Nephron (organoid): ENCODE measurements around the gene LIPA.
"Not testable (repeated sequence)": the region's sequence is repeated elsewhere in the genome, so short reads cannot be mapped to it uniquely, and the experiment has no call there.

Experiments used
- H3K27ac Mint-ChIP-seq, 3 experiments: 2 replicates each; pipeline ENCODE4 v1.8.0; 2020; ENCODE audit warnings: mixed read lengths in 3 of 3, mild to moderate bottlenecking in 2 of 3, moderate library complexity in 1 of 3
- H3K27me3 Mint-ChIP-seq: 2 replicates; pipeline ENCODE4 v1.8.0; 2021; ENCODE audit warnings: low read depth, mild to moderate bottlenecking, moderate library complexity, mixed read lengths
- H3K36me3 Mint-ChIP-seq: 2 replicates; pipeline ENCODE4 v1.8.0; 2020; ENCODE audit warnings: low read depth, mixed read lengths
- H3K4me1 Mint-ChIP-seq: 2 replicates; pipeline ENCODE4 v1.8.0; 2020; ENCODE audit warnings: mixed read lengths
- H3K4me3 Mint-ChIP-seq, 3 experiments: 2 replicates each; pipeline ENCODE4 v1.8.0; 2020; ENCODE audit warnings: mild to moderate bottlenecking in 3 of 3, mixed read lengths in 3 of 3, moderate library complexity in 2 of 3
- H3K9me3 Mint-ChIP-seq: 2 replicates; pipeline ENCODE4 v1.8.0; 2020; ENCODE audit warnings: mixed read lengths
- TF ChIP-seq, protein P1 (sequence below), 3 experiments: fragments of 200-600 bp; sonication (generic); IDR thresholded peaks; one replicate each; pipeline ENCODE4 v1.5.0; 2021; ENCODE audit warnings: antibody characterized with exemption in 3 of 3; ENCODE audit not compliant: unreplicated experiment in 3 of 3

Gene LIPA

DNA sequence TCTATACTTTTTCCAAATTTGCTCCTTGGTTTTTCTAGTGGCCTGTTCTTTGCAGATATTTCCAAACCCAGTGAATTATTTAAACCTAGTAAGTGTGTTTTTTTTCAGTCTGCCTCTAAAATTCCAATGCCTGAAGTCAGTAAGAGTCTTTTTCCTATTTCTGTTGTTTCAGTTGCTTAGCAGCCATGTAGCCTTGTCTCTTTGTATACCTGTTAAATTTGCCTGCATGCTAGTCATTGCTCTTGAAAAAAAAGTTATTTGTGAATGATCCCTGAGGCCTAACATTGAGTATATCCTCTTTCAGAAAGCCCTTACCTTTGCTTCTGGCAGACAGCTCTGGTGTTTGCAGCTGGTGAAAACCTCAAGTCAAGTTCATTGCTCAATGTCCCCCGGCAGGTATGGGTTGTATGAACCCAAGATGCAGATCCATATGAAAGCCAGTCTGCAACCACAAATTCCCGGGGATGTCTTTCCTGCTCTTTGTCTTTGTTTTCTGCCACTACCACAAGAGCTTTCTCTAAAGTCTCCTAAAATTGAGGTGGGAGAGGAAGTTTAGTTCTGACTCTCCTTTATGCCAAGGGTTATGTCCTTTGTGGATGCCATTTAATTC lies 80.2 kb downstream of the LIPA start:
- no peaks in the 10 kb centered on the region for H3K36me3 Mint-ChIP-seq
- H3K27me3 Mint-ChIP-seq = peaks cover 4% of the 10 kb centered on the region
- TF ChIP-seq, protein P1, sequence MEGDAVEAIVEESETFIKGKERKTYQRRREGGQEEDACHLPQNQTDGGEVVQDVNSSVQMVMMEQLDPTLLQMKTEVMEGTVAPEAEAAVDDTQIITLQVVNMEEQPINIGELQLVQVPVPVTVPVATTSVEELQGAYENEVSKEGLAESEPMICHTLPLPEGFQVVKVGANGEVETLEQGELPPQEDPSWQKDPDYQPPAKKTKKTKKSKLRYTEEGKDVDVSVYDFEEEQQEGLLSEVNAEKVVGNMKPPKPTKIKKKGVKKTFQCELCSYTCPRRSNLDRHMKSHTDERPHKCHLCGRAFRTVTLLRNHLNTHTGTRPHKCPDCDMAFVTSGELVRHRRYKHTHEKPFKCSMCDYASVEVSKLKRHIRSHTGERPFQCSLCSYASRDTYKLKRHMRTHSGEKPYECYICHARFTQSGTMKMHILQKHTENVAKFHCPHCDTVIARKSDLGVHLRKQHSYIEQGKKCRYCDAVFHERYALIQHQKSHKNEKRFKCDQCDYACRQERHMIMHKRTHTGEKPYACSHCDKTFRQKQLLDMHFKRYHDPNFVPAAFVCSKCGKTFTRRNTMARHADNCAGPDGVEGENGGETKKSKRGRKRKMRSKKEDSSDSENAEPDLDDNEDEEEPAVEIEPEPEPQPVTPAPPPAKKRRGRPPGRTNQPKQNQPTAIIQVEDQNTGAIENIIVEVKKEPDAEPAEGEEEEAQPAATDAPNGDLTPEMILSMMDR (IDR thresholded peaks at IDR 0.05; ENCODE audit: unreplicated experiment in 3 of 3) = no peak
- no peak overlapping the region for H3K27ac Mint-ChIP-seq
- H3K4me1 Mint-ChIP-seq = peaks cover 5% of the 10 kb centered on the region
- no peaks in the 10 kb centered on the region for H3K9me3 Mint-ChIP-seq
- no peak overlapping the region for H3K4me3 Mint-ChIP-seq

DNA sequence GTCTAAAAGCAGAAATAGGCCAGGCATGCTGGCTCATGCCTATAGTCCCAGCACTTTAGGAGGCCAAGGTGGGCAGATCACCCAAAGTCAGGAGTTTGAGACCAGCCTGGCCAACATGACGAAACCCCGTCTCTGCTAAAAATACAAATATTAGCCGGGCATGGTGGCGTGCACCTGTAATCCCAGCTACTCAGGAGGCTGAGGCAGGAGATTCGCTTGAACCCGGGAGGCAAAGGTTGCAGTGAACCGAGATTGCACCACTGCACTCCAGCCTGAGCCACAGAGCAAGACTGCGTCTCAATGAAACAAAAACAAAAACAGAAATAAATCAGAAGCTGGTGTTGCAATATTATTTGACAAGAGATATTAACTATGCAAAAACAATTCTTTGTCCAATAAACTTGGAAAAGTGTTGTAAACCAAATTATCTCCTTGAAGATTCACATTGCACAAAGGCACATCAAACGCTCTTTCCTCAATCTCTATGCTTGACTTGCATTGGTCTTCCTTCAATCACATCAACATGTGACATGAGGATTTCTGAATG lies 83.1 kb downstream of the LIPA start:
- not testable (repeated sequence) for H3K27me3 Mint-ChIP-seq, H3K4me1 Mint-ChIP-seq, H3K9me3 Mint-ChIP-seq, H3K36me3 Mint-ChIP-seq, H3K27ac Mint-ChIP-seq, H3K4me3 Mint-ChIP-seq

DNA sequence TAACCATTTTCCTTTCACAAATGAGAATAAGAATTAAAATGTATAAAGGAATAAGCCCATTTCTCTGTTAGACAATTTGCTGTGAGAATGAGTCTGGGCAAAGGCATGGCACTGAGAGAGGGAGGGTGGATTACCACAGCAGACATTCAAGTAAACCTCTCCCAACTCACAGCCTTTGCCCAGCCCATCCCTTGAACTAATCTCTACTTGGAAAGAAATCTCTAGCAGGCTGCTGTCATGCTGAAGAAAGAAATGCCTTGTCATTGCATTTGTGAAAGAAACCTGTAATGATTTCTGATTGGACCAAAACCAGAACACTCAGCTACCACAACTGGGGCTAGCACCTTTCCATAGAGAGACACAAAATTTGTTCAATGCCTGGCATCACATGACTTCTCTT lies 83.7 kb downstream of the LIPA start:
- Mint-ChIP-seq H3K36me3 (no peaks in the 10 kb centered on the region), H3K9me3 (no peaks in the 10 kb centered on the region), H3K27ac (no peak overlapping the region), H3K27me3 (peaks cover 7% of the 10 kb centered on the region), H3K4me1 (peaks cover 4% of the 10 kb centered on the region), H3K4me3 (no peak overlapping the region)
- TF ChIP-seq, protein P1 (IDR thresholded peaks at IDR 0.05; ENCODE audit: unreplicated experiment in 3 of 3) = no peak

DNA sequence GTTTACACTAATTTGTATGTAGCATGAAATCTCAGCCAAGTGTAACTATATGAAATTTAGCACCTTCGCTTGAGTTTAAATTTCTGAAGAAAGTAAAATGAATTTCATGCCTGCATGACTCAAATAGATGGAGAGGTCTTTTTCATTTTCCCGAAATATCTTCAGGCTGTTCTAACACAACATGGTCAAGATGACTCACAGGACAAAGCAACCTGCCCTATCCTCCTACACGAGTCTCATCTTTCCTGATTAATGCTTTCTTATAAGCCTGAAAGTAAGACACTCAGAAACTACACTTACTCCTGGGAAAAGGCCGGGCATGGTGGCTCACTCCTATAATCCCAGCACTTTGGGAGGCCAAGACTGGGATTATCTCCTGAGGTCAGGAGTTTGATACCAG lies 85.7 kb downstream of the LIPA start:
- Mint-ChIP-seq H3K27ac (no peak overlapping the region), H3K27me3 (peaks cover 3% of the 10 kb centered on the region), H3K9me3 (no peaks in the 10 kb centered on the region), H3K4me1 (no peaks in the 10 kb centered on the region), H3K4me3 (no peak overlapping the region), H3K36me3 (no peaks in the 10 kb centered on the region)
- TF ChIP-seq, protein P1 (IDR thresholded peaks at IDR 0.05; ENCODE audit: unreplicated experiment in 3 of 3) = no peak

DNA sequence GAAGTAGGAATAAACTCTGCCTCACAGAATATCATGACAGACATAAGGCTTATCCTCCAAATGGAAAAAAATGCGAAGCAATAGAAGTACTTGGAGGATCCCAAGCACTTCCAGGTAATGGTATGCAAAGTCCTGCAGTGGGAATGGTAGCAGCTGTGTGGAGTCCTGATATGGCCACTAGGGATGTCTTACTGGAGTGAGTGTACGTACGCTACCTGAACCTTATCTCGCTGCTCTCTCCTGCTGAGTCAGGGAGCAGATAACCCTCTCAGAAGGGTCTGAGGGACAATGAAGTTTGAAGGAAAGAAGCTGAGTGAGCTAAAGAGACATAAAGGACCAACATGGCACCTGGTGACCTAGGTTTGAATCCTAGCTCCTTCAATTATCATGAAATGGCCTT lies 86.7 kb downstream of the LIPA start:
- no peaks in the 10 kb centered on the region for H3K9me3 Mint-ChIP-seq
- no peak overlapping the region for H3K27ac Mint-ChIP-seq
- H3K27me3 Mint-ChIP-seq = peaks cover 3% of the 10 kb centered on the region
- TF ChIP-seq, protein P1 (IDR thresholded peaks at IDR 0.05; ENCODE audit: unreplicated experiment in 3 of 3) = no peak
- no peak overlapping the region for H3K4me3 Mint-ChIP-seq
- no peaks in the 10 kb centered on the region for H3K36me3 Mint-ChIP-seq
- no peaks in the 10 kb centered on the region for H3K4me1 Mint-ChIP-seq

DNA sequence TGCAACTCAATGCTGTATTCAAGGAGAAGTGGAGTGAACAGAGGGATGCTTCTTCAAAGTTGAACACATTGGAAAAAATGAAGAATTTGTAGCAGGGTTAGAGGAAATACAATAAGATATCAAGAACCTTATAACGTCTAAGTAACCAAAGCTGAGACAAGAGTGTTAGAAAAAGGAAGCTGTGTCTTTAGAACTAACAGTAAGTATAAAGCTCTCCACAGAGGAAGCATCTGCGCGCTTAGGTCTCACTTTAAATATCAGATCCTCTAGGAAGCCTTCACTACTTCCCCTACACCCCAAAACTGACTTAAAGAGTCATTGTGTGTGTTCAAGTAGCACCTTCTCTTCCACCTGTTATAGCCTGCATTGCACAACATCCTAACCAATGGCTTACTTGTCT lies 87.5 kb downstream of the LIPA start:
- Mint-ChIP-seq H3K27me3 (peaks cover 3% of the 10 kb centered on the region), H3K4me1 (peaks cover under 1% of the 10 kb centered on the region), H3K9me3 (no peaks in the 10 kb centered on the region), H3K4me3 (no peak overlapping the region), H3K27ac (no peak overlapping the region), H3K36me3 (no peaks in the 10 kb centered on the region)
- TF ChIP-seq, protein P1 (IDR thresholded peaks at IDR 0.05; ENCODE audit: unreplicated experiment in 3 of 3) = no peak
